LNCaP clone FGC (cell line): ENCODE measurements around the gene CRYGS.
"Not testable (repeated sequence)": the region's sequence is repeated elsewhere in the genome, so short reads cannot be mapped to it uniquely, and the experiment has no call there.

Experiments
- DNase-seq: peaks from one replicate; pipeline ENCODE4 v3.0.0-alpha.2; 2011; ENCODE audit warnings: low read depth
- H3K4me3 ChIP-seq: 2 replicates; pipeline ENCODE4 v1.5.1; 2011; ENCODE audit warnings: mild to moderate bottlenecking, low read depth, low read length, control low read depth
- CTCF ChIP-seq: IDR thresholded peaks from 2 replicates; pipeline ENCODE4 v1.5.1; 2012; ENCODE audit warnings: mild to moderate bottlenecking; ENCODE audit not compliant: control insufficient read depth, insufficient read depth; ENCODE audit errors: extremely low read depth

The CRYGS gene

GRCh38 chr3:186536883-186537844 lies 7.0 kb downstream of the CRYGS start:
- peak; percentile 62 for DNase-seq
- H3K4me3 ChIP-seq = no peak overlapping the region
- no peak for TF ChIP-seq CTCF

- DNase-seq = no peak
- no peak for TF ChIP-seq CTCF
- H3K4me3 ChIP-seq = no peak overlapping the region
Measured at GRCh38 chr3:186534113-186534669, 10.0 kb downstream of the CRYGS start.

- no peak for TF ChIP-seq CTCF
- no peak overlapping the region for H3K4me3 ChIP-seq
- DNase-seq = no peak
Measured at GRCh38 chr3:186532598-186533072, 11.5 kb downstream of the CRYGS start.

GRCh38 chr3:186531694-186532093 lies 12.5 kb downstream of the CRYGS start:
- not testable (repeated sequence) for H3K4me3 ChIP-seq

GRCh38 chr3:186530415-186530814 lies 13.8 kb downstream of the CRYGS start:
- H3K4me3 ChIP-seq = no peak overlapping the region
- no peak for TF ChIP-seq CTCF
- no peak for DNase-seq

More at GRCh38 chr3:186531694-186532093, 12.5 kb downstream of the CRYGS start:
- DNase-seq = not testable (repeated sequence)

- TF ChIP-seq CTCF = 0 out of 2 replicates have a peak, but pooled peaks have one; percentile 1
- no peak for DNase-seq
- H3K4me3 ChIP-seq = no peak overlapping the region
Measured at GRCh38 chr3:186529201-186529999, 14.8 kb downstream of the CRYGS start.

- no peak overlapping the region for H3K4me3 ChIP-seq
- DNase-seq = no peak
- no peak for TF ChIP-seq CTCF
Measured at GRCh38 chr3:186526256-186526606, 17.9 kb downstream of the CRYGS start.
